Thyroid gland (tissue), 4 donors: Measurements from ENCODE around the gene MAVS. TPM values are rescaled to one million over a fixed set of nuclear protein-coding genes. Genes with fewer than 3 reads are reported as not detected.

ENCODE experiments used
- DNase-seq, 2 donors: peaks; one replicate each; pipeline ENCODE4 v3.0.0-alpha.2; 2019
- H3K27ac ChIP-seq, 3 donors: fragments of 200-600 bp; sonication (generic); 1 replicate in 2 of 3; 2 replicates in 1 of 3; pipeline ENCODE4 v1.5.1; 2016 to 2019; ENCODE audit warnings: mild to moderate bottlenecking in 1 of 3, moderate library complexity in 1 of 3
- H3K27me3 ChIP-seq: fragments of 200-600 bp; sonication (generic); one replicate; pipeline ENCODE4 v1.5.1; 2019
- H3K36me3 ChIP-seq, 2 donors: fragments of 200-600 bp; sonication (generic); one replicate each; pipeline ENCODE4 v1.5.1; 2016 to 2019
- H3K4me1 ChIP-seq, 2 donors: fragments of 200-600 bp; sonication (generic); one replicate each; pipeline ENCODE4 v1.5.1; 2017 to 2019
- H3K4me3 ChIP-seq, 3 donors: fragments of 200-600 bp; sonication (generic); replicated peaks in 1 of 3; 1 replicate in 2 of 3; 2 replicates in 1 of 3; pipeline ENCODE4 v1.5.1; 2016; ENCODE audit warnings: mild to moderate bottlenecking in 1 of 3
- H3K9me3 ChIP-seq: fragments of 200-600 bp; sonication (generic); one replicate; pipeline ENCODE4 v1.5.1; 2017
- POLR2A ChIP-seq, 2 donors: fragments of 450-650 bp; IDR thresholded peaks; one replicate each; pipeline ENCODE4 v1.6.1; 2017; ENCODE audit warnings: antibody characterized with exemption in 2 of 2, mild to moderate bottlenecking in 2 of 2, moderate library complexity in 1 of 2
- WGBS, 2 donors: methylation state at CpG; one replicate each; pipeline ENCODE4 v1.1.5; 2017; 5-methylcytosine and 5-hydroxymethylcytosine counted together
- intact Hi-C: fragments of 100-400 bp; cut with DNase I; formaldehyde crosslinking; loops from one replicate; pipeline ENCODE4 v1.15.1; 2023
- total RNA-seq, 4 donors: library from RNA; depleted of rRNA; stranded (reverse); fragments of >200 nt; gene quantifications; one replicate each; pipeline ENCODE4 v1.2.3, GENCODE V29; 2016
- TF ChIP-seq, protein P1 (sequence below), 6 experiments: fragments of 200-600 bp in 3 of 6; fragments of 450-650 bp in 3 of 6; sonication (generic) in 3 of 6; IDR thresholded peaks; one replicate each; pipeline ENCODE4 v1.5.1; 2016 to 2019; ENCODE audit warnings: antibody characterized with exemption in 6 of 6, mild to moderate bottlenecking in 2 of 6, inconsistent platforms in 1 of 6, moderate library complexity in 1 of 6

The MAVS gene
- total RNA-seq, 4 donors from 2014 or later, result 30.4 to 52.3 (median 39.0) TPM

- peaks cover 20 to 32% of the 10 kb centered on the region in 2 donors for H3K36me3 ChIP-seq
- H3K27me3 ChIP-seq, result no peaks in the 10 kb centered on the region
- no peak for DNase-seq
- TF ChIP-seq, protein P1, sequence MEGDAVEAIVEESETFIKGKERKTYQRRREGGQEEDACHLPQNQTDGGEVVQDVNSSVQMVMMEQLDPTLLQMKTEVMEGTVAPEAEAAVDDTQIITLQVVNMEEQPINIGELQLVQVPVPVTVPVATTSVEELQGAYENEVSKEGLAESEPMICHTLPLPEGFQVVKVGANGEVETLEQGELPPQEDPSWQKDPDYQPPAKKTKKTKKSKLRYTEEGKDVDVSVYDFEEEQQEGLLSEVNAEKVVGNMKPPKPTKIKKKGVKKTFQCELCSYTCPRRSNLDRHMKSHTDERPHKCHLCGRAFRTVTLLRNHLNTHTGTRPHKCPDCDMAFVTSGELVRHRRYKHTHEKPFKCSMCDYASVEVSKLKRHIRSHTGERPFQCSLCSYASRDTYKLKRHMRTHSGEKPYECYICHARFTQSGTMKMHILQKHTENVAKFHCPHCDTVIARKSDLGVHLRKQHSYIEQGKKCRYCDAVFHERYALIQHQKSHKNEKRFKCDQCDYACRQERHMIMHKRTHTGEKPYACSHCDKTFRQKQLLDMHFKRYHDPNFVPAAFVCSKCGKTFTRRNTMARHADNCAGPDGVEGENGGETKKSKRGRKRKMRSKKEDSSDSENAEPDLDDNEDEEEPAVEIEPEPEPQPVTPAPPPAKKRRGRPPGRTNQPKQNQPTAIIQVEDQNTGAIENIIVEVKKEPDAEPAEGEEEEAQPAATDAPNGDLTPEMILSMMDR (IDR thresholded peaks at IDR 0.05), result no peak
- TF ChIP-seq POLR2A (IDR thresholded peaks at IDR 0.05), result no peak
- H3K4me1 ChIP-seq, result peaks cover 0 to 4% of the 10 kb centered on the region in 2 donors
- H3K4me3 ChIP-seq, result no peak overlapping the region
- intact Hi-C loops, result no loop called here
- WGBS, 2 donors, result 74 to 81% methylated on average over 2 of the region's 2 CpGs
- no peak overlapping the region for H3K27ac ChIP-seq
- no peaks in the 10 kb centered on the region for H3K9me3 ChIP-seq
Observed at GRCh38 chr20:3915691-3916090, 69.1 kb downstream of the MAVS start.

- peaks cover 17 to 25% of the 10 kb centered on the region in 2 donors for H3K36me3 ChIP-seq
- H3K9me3 ChIP-seq, result no peaks in the 10 kb centered on the region
- 70 to 76% methylated on average over 2 of the region's 2 CpGs for WGBS, 2 donors
- H3K27me3 ChIP-seq, result no peaks in the 10 kb centered on the region
- intact Hi-C loops, result no loop called here
- H3K4me3 ChIP-seq, result no peak overlapping the region
- DNase-seq, result no peak
- peaks cover 0 to 4% of the 10 kb centered on the region in 2 donors for H3K4me1 ChIP-seq
- TF ChIP-seq, protein P1 (IDR thresholded peaks at IDR 0.05), result no peak
- no peak for TF ChIP-seq POLR2A (IDR thresholded peaks at IDR 0.05)
- no peak overlapping the region for H3K27ac ChIP-seq
Observed at GRCh38 chr20:3916364-3916763, 69.7 kb downstream of the MAVS start.

- DNase-seq, result no peak
- TF ChIP-seq, protein P1 (IDR thresholded peaks at IDR 0.05), result no peak
- no peak for TF ChIP-seq POLR2A (IDR thresholded peaks at IDR 0.05)
- H3K4me1 ChIP-seq, result peaks cover 17 to 29% of the 10 kb centered on the region in 2 donors
- H3K27me3 ChIP-seq, result no peaks in the 10 kb centered on the region
- no peak overlapping the region for H3K4me3 ChIP-seq
- intact Hi-C loops, result no loop called here
- H3K27ac ChIP-seq, result no peak overlapping the region
- 96 to 98% methylated on average over 1 of the region's 1 CpG for WGBS, 2 donors
- H3K36me3 ChIP-seq, result peaks cover 11% of the 10 kb centered on the region in 2 donors
- no peaks in the 10 kb centered on the region for H3K9me3 ChIP-seq
Observed at GRCh38 chr20:3919352-3919751, 72.7 kb downstream of the MAVS start.

DNA sequence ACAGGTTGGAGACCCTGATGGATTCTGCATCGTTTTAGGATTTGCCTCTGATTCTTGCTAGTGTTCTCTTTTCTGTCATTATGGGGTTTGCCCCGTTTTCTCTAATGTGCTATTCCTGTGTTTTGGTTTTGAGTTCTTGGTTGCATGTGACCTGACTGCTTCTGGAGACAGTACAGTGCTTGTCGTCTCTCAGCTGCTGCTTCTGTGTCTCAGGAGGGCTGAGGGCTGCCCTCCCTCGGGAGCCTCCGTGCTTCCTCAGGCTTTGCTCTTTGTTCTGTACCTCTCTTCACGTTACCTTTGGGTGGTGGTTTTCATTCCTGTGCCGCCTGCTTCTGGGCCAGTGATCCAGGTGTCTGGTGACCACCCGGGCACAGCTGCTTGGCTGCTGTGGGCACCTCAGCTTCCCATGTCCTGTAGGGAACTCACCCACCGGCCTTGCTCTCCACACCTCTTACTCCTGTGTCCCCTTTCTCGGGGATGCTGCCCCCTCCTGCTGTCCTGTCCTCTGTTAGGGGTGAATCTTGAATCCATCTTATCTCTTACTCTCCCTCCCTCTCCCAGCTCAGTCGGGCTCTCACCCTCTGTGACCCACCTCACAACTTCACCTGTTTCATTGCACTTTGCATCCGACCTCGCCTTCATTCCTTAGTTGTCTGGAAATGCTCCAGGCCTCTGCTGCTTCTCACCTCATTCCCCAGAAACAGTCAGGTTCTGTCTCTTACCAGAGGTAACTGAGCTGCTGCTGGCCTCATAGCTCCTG, 75.8 kb downstream of the MAVS start:
- H3K9me3 ChIP-seq, result no peaks in the 10 kb centered on the region
- no peaks in the 10 kb centered on the region for H3K27me3 ChIP-seq
- H3K36me3 ChIP-seq, result peaks cover 11 to 19% of the 10 kb centered on the region in 2 donors
- intact Hi-C loops, result no loop called here
- H3K4me1 ChIP-seq, result peaks cover 17 to 31% of the 10 kb centered on the region in 2 donors
- TF ChIP-seq, protein P1 (IDR thresholded peaks at IDR 0.05), result no peak
- no peak for TF ChIP-seq POLR2A (IDR thresholded peaks at IDR 0.05)
- H3K4me3 ChIP-seq, result no peak overlapping the region
- WGBS, 2 donors, result 56 to 58% methylated on average over 13 of the region's 13 CpGs
- DNase-seq, result peak; percentile 47 to 49
- peak overlapping the region; percentile 41 to 74 (median 60) for H3K27ac ChIP-seq

GRCh38 chr20:3922983-3923339, 76.3 kb downstream of the MAVS start:
- DNase-seq, result no peak
- 49 to 61% methylated on average over 4 of the region's 4 CpGs for WGBS, 2 donors
- Histone ChIP-seq H3K4me1 (peaks cover 17 to 31% of the 10 kb centered on the region in 2 donors), H3K27ac (peak overlapping the region; percentile 41 to 74 (median 60)), H3K9me3 (no peaks in the 10 kb centered on the region), H3K27me3 (no peaks in the 10 kb centered on the region), H3K4me3 (no peak overlapping the region), H3K36me3 (peaks cover 11 to 19% of the 10 kb centered on the region in 2 donors)
- no peak for TF ChIP-seq POLR2A (IDR thresholded peaks at IDR 0.05)
- intact Hi-C loops, result no loop called here
